Left ventricle myocardium inferior (tissue), 1 donor: ENCODE measurements around the gene SPX. TPM values are rescaled to one million over a fixed set of nuclear protein-coding genes. Genes with fewer than 3 reads are reported as not detected.
A peak's percentile ranks its signal among the peaks of the same experiment; 100 is the strongest.

Experiments
- DNase-seq: peaks from one replicate; pipeline ENCODE4 v3.0.0-alpha.2; 2020
- H3K27ac ChIP-seq: fragments of 200-600 bp; replicated peaks from 2 replicates; pipeline ENCODE4 v1.8.0; 2021
- H3K27me3 ChIP-seq: fragments of 200-600 bp; 2 replicates; pipeline ENCODE4 v1.8.0; 2021; ENCODE audit warnings: low read depth
- H3K36me3 ChIP-seq: fragments of 200-600 bp; 2 replicates; pipeline ENCODE4 v1.8.0; 2021
- H3K4me1 ChIP-seq: fragments of 200-600 bp; 2 replicates; pipeline ENCODE4 v1.8.0; 2021
- H3K4me3 ChIP-seq: fragments of 200-600 bp; 2 replicates; pipeline ENCODE4 v1.8.0; 2021; ENCODE audit warnings: mild to moderate bottlenecking, moderate library complexity
- H3K9me3 ChIP-seq: fragments of 200-600 bp; replicated peaks from 2 replicates; pipeline ENCODE4 v1.8.0; 2021
- CTCF ChIP-seq: fragments of 200-600 bp; IDR thresholded peaks from 2 replicates; pipeline ENCODE4 v1.8.0; 2021; ENCODE audit warnings: antibody characterized with exemption, mild to moderate bottlenecking, borderline replicate concordance
- intact Hi-C: fragments of 100-400 bp; cut with micrococcal nuclease; formaldehyde crosslinking; loops from one replicate; pipeline ENCODE4 v1.11.0; 2022
- total RNA-seq: library from RNA; stranded (reverse); fragmentation: NEBNext Ultra II Directional; extraction: Animal tissue kit (Norgen Biotek cat#: 25700); gene quantifications from one replicate; pipeline ENCODE4 v1.2.1, GENCODE V29; 2021
- donor health status: DM: no; HTN: yes; CAD: no; lungs with severe emphysema.

Gene SPX
- total RNA-seq, 1 donor from 2014 or later: 16.5 TPM

GRCh38 chr12:21552635-21553328 is 26.7 kb downstream of the SPX start:
- Histone ChIP-seq H3K4me3 (no peak overlapping the region), H3K4me1 (peaks cover 25% of the 10 kb centered on the region), H3K36me3 (no peaks in the 10 kb centered on the region), H3K27ac (peak overlapping the region; percentile 72), H3K9me3 (no peaks in the 10 kb centered on the region), H3K27me3 (no peaks in the 10 kb centered on the region)
- no peak for TF ChIP-seq CTCF
- DNase-seq: no peak
- intact Hi-C loops: no loop called here

- H3K4me3 ChIP-seq: no peak overlapping the region
- no peak for TF ChIP-seq CTCF
- no peak for DNase-seq
- peaks cover 25% of the 10 kb centered on the region for H3K4me1 ChIP-seq
- intact Hi-C loops: no loop called here
- no peak overlapping the region for H3K27ac ChIP-seq
- H3K27me3 ChIP-seq: no peaks in the 10 kb centered on the region
- no peaks in the 10 kb centered on the region for H3K36me3 ChIP-seq
- H3K9me3 ChIP-seq: no peaks in the 10 kb centered on the region
These were observed 27.2 kb downstream of the SPX start for GRCh38 chr12:21553329-21553675.

- no peak for DNase-seq
These were observed 32.1 kb downstream of the SPX start for GRCh38 chr12:21558100-21558679.

GRCh38 chr12:21559855-21560569 is 33.9 kb downstream of the SPX start:
- no peaks in the 10 kb centered on the region for H3K36me3 ChIP-seq
- DNase-seq: no peak
- no peaks in the 10 kb centered on the region for H3K9me3 ChIP-seq
- intact Hi-C loops: no loop called here
- H3K4me3 ChIP-seq: no peak overlapping the region
- no peaks in the 10 kb centered on the region for H3K4me1 ChIP-seq
- H3K27ac ChIP-seq: peak overlapping the region; percentile 7
- TF ChIP-seq CTCF: no peak
- H3K27me3 ChIP-seq: no peaks in the 10 kb centered on the region

More at GRCh38 chr12:21558100-21558679, 32.1 kb downstream of the SPX start:
- TF ChIP-seq CTCF: no peak
- no peaks in the 10 kb centered on the region for H3K4me1 ChIP-seq
- no peak overlapping the region for H3K27ac ChIP-seq
- no peaks in the 10 kb centered on the region for H3K27me3 ChIP-seq
- no peaks in the 10 kb centered on the region for H3K9me3 ChIP-seq
- no peak overlapping the region for H3K4me3 ChIP-seq
- intact Hi-C loops: no loop called here
- H3K36me3 ChIP-seq: no peaks in the 10 kb centered on the region

GRCh38 chr12:21561158-21561557 is 35.1 kb downstream of the SPX start:
- H3K27me3 ChIP-seq: no peaks in the 10 kb centered on the region
- H3K4me3 ChIP-seq: no peak overlapping the region
- no peaks in the 10 kb centered on the region for H3K36me3 ChIP-seq
- H3K9me3 ChIP-seq: no peaks in the 10 kb centered on the region
- DNase-seq: no peak
- H3K27ac ChIP-seq: no peak overlapping the region
- TF ChIP-seq CTCF: no peak
- intact Hi-C loops: no loop called here
- H3K4me1 ChIP-seq: no peaks in the 10 kb centered on the region
